RPMI8226 (cell line): Measurements from ENCODE around the gene GRN.
"Not testable (repeated sequence)": the region's sequence is repeated elsewhere in the genome, so short reads cannot be mapped to it uniquely, and the experiment has no call there.

Experiments used
- DNase-seq: peaks from one replicate; pipeline ENCODE4 v3.0.0-alpha.2; 2015

The GRN gene

DNA sequence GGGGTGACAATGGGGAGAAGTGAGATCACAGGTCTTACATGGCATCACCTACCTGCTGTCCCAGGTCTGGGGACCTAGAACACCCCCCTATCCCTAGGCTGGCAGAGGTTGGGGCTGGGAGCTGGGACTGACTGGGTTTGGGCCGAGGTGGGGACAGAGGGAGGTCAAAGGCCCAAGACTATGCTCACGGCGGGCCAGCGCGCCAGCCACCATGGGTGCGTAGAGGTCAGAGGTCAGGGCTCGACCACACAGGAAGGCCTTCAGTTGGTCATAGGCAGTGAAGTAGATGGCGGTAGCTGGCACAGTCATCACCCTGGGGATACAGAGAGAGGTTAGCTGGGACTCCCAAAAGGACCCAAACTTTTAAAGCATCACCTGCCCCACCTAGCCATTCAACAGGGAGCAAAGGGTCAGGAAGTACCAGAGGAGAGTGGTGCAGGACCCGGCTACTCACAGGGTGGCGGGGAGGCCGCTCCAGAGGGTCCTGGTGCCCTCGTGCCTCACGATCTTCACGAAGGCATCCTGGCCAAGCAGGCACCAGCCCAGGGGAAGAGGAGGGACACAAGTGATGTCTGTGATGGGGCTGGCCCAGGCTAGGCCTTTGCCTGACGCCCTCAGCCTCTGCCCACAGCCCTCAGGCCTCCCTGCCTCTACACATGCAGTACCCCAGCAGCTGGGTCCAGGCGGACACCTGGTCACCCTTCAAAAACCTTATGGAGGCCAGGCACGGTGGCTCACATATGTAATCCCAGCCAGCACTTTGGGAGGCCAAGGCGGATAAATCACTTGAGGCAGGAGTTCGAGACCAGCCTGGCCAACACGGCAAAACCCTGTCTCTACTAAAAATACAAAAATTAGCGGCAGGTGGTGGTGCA, 23.6 kb upstream of the GRN start:
- DNase-seq = no peak

DNA sequence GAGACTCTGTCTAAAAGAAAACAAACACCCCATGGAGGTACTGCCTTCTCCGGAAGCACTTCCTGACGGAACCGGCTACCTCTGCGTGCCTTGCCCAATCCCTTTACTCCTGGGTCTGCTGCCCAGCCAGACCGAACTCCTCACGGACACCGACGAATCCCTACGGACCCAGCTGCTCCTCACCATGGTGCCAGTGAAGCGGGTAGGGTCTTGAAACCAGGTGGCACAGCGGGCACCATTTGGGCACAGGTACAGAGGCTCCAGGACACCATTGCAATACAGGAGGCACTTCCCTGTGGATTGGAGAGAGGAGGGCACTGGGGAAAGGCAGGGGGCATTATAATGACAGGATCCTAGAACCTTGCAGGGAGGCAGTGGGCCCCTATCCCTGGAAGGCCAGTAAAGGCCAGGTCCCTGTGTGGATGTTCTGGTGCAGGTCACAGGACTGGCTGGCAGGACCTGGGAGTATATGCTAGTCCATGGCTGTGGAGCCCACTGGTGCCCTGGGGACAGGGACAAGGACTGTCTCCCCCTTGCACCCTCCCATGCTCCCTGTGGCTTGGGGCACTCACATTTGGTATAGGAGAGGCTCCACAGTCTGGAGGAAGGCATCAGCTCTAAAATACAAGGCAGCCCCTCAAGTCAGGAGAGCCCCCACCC, 22.7 kb upstream of the GRN start:
- no peak for DNase-seq

DNA sequence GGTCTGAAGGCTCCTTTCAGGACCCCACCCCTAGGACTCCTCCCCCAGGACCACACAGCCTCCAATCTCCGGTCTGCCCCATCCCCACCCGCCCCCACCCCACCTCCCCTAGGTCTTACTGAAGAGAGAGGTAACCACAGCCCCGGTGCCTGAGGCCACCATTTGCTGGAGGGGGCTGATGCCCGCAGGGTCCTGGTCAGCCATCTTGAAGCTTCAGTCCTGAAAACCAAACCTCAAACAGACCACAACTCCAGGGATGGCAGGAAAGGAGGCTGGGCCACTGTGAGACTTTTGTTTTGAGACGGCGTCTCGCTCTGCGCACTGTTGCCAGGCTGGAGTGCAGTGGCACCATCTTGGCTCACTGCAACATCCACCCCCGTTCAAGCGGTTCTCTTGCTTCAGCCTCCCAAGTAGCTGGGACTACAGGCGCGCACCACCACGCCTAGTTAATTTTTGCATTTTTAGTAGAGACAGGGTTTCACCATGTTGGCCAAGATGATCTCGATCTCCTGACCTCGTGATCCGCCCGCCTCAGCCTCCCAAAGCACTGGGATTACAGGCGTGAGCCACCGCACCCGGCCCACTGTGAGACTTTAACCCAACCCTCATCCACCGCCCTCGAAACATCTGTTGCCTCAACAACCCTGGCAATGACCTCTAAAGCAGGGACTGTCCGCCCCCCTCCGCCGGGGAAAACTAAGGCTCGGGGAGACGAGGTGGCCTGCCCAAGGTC, 21.6 kb upstream of the GRN start:
- no peak for DNase-seq

DNA sequence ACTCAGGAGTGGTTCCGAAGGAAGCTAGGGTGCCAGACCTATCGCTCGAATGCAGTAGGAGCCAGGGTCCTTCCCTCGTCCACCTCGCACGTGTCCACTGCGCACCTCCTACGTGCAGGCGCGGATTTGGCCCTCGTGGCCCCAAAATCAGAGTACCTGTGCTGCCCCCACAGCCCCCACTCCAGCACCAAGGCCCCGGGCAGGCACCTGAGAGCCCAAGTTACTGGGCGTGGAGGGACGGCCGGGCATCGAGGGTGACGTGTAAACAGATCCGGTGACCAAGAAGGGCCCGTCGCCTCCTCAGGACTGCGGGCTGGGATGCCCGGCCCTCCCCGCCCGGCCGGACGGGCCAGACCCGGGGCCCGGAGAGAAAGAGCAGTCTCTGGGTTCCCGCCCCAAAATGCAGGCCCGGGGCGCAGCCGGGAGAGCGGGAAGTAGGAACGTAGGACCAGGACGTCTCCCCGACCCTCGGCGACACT, 21.0 kb upstream of the GRN start:
- DNase-seq = peak; percentile 29

DNA sequence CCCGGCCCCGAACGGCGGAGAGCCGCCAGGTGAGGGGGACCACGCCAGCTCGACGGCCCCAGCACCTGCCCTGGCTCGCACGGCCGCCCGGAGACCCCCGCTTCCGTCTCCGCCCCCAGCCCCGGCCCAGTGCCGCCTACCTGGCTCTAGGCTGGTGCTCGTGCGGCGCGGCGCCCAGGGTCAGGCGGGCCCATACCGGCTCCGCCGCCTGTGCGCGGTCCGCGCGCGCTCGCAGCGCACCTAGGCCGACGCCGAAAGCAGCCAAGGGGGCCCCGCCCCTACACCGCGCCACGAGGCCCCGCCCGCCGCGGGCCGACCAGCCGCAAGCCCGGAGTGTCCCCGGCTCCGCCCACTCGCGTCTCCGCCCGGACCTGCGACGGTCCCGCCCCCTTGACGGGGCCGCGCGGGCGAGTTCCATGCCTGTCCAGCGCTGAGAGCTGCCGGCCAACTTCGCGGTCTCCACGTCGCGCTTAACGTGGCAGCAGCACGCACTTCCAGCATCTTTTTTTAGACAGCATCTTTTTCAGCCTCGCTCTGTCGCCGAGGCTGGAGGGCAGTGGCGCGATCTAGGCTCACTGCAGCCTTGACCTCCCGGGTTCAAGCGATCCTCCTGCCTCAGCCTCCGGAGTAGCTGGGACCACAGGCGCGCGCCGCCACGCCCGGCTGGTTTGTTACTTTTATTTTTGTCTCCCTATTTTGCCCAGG, 20.4 kb upstream of the GRN start, which contains the start of gene SLC25A39:
SLC25A39 (minus strand) TSS at position 253 of the 705 bp plus-strand sequence. CDS start 1,261 bp downstream, outside the sequence.
- peak; percentile 97 for DNase-seq

DNA sequence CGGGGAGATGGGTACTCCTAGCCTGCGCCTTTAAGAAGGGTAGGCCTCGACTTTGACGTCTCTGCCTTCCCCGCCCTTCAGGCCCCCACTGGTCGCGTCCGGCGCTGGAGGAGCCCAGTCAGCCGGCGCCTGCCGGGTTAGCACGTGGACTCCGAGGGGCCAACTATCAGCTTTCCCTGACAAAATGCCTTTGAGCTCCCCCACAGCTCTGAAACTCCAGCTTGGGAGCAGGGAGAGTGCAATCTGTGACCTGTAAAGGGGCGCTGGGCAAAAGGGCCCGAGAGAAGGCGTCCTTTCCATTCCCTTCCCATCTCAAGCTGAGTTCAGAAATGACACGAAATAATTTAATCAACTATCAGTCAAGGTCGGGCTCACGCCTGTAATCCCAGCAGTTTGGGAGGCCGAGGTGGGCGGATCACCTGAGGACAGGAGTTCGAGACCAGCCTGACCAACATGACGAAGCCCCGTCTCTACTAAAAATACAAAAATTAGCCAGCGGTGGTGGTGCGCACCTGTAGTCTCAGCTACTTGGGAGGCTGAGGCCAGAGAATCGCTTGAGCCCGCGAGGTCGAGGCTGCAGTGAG, 18.1 kb upstream of the GRN start:
- peak; percentile 97 for DNase-seq

DNA sequence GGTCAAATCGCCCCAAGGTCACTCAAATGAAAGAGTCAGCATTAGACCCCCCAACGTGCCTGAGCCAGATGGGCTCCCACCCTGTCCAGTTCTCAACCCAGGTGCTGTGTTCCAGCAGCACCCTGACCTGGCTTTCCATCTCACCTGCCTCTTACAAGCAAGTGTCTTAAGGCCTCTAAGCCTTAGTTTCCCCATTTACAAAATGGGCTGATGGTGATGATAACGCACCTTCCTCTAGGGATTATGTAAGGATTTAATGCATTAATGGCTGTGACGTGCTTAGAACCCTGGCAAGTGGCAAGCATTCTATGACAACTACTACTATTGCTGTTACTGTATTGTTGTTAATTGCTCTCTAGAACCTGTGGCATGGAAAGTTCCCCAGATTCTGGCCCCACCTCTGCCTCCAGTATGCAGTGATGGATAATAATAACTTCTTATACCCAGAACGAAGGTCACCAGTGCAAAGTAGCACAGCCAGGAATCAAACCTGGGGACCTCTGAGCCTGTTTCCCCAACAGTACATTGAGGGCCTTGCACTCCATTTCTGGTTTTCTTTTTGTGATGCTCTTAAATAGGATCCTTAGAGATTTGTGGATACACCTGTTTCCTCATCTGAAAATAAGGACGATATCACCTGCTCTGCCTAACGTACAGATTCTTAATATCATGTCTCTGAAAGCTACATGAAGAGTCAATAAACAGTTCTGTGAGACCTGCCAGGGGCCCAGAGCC, 17.2 kb upstream of the GRN start:
- no peak for DNase-seq

DNA sequence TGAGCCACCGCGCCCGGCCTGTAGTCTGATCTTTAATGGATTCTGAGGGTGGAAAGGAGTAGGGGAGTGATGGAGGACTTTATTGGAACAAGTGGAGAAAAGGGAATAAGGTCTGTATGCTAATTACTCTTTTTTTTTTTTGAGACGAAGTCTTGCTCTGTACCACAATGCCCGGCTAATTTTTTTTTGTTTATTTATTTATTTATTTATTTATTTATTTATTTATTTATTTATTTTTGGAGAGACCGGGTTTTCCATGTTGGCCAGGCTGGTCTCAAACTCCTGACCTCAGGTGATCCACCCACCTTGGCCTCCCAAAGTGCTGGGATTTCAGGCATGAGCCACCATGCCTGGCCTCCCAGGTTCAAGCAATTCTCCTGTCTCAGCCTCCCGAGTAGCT, 15.6 kb upstream of the GRN start:
- not testable (repeated sequence) for DNase-seq

DNA sequence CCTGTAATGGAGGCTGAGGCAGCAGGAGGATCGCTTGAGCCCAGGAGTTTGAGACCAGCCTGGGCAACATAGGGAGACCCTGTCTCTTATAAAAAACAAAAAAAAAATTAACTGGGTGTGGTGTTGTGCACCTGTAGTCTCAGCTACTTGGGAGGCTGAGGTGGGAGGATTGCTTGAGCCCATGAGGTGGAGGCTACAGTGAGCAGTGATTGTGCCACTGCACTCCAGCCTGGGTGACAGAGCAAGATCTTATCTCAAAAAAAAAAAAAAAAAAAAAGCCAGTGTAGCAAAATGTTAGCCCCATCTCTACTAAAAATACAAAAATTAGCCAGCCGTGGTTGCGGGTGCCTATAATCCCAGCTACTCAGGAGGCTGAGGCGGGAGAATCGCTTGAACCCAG, 14.8 kb upstream of the GRN start:
- not testable (repeated sequence) for DNase-seq

DNA sequence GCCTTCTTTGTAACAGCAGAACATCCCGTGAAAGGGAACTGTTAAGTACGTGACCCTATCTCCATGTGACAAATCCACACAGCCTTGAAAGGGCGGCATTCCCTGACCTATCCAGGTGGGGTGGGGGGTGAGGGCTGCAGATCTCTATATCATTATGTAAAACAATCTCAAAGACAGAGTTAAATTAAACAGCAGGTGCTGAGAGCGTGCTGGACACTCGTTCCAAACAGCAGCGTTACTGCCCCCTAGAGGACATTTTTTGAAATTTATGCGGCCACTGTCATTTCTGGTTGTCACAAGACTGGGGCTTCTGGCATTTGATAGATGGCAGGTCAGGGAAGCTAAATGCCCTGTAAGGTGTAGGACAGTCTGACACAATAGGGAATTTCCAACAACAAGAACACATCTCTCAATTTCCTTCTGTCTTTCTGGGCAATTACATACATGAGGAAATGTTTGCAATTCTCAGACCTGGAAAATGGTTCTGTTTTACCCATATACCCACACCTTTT, 13.8 kb upstream of the GRN start:
- DNase-seq = peak; percentile 89

DNA sequence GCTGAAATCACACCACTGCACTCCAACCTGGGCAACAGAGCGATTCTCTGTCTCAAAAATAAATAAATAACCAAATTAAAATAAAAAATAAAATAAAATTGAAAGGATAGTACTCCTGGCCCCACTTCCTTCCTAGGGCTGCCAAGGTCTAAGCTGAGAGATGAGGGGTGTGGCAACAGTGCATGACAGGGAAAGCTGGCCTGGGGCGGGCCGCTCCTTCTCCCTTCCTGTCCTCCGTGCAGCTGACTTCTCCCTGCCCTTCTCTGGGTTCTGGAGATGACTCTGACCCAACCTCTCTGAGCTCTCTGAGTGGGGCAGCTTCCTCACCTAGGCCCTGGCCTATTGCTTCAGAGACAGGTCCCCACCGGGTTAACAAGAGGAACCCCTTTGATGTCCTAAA, 11.7 kb upstream of the GRN start:
- DNase-seq = no peak

DNA sequence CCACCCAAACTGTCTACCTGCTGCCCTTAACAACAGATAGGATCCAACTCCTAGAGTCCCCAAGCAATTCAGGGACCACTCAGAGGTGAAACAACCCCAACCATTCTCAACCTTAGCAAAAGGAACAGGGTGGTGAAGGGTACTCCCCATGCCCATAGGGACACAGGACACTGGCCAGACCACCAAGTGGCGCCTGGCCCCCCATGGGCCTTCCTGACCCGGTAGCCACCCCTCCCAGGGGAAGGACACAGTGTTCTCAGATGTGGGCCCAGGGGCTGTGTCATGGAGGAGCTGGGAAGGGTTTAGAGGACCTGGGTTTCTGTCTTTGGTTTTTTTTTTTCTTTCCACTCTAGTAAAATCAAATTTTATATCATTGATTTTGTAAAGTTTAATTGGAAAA, 10.8 kb upstream of the GRN start:
- no peak for DNase-seq

DNA sequence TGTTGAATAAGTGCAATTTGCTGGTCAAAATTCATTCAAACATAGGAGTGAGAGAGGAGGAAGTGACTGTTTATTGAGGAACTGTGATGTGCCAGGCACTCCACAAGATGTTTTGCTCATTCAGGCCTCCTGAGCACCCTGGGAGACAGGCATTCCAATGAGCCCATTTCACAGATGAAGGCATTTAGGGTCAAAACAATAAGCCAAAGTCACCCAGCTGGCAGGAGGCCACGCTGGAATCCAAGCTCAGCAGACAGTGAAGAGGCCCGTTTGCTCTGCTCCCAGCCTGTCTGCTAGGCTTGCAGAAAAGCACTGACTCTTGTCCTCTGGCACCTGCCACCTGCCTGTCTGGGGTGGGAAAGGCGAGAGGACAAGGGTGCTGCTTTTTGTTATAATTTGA, 10.4 kb upstream of the GRN start:
- peak; percentile 96 for DNase-seq

DNA sequence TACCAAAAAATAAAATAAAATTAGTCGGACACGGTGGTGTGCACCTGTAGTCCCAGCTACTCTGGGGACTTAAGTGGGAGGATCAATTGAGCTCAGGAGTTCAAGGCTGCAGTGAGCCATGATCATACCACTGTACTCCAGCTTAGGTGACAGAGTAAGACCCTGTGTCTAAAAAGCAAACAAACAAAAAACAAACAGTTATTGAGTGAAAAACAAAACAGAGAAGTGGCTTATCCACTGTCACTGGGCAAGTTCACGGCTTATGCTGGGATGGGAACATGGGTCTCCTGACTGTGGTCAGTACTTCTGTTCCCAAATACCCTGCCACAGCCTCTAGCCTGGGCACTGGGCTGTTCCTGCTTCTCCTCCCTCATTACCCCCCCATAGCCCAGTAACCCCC, 9.5 kb upstream of the GRN start:
- DNase-seq = no peak

DNA sequence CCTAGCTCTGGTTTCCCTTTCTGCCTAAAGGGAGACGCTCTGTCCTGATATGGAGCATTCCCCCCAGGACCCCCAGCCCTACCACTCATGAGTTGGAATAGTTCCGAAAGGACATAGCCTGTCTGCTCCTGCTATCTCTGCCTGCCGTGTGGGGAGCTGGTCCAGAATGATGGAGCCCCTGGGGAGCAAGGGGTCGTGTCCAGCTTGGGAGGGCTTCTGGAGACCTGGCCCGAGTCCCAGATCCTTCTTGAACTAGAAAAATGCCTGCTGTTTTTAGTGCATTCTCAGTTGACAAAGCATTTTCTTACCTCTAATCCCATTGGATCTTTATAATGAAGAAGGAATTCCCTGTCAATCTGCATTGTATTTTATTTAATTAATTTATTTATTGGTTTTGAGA, 9.1 kb upstream of the GRN start:
- DNase-seq = no peak

DNA sequence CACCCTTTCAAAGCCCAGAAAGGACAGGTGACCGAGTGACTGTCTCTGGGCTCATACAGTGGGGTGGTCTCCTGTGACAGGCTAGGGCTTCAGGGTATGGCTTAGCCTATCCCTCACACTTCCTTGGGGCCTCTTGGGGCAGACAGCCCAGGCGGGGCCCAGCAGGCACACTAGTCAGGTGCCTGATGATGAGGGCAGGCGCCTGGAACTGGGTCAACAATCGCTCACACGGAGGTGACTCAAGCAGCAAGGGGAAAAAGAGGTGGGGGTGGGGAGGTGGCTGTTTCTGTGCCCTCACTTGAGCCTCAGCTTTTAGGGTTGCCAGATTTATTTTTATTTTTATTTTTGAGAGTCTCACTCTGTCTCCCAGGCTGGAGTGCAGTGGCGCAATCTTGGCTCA, 6.4 kb upstream of the GRN start:
- peak; percentile 51 for DNase-seq

DNA sequence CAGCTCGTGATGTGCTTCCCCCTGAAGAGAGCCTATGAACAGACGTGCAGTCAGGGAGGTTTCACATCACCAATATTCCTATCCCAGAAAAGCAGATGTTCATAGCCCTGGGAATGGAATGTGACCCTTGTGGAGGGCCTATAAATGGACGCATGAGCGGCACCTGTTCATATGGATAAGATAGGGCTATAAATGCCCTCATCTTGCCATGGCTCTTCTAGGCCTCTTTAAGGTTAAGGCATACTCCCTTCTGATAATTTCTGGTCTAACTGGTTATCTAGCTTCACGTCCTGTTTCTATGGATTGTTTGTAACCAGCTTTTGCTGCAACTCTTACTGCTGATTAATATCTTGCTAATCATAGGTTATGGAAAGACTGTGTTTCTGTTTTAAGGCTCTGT, 4.5 kb upstream of the GRN start:
- DNase-seq = not testable (repeated sequence)

DNA sequence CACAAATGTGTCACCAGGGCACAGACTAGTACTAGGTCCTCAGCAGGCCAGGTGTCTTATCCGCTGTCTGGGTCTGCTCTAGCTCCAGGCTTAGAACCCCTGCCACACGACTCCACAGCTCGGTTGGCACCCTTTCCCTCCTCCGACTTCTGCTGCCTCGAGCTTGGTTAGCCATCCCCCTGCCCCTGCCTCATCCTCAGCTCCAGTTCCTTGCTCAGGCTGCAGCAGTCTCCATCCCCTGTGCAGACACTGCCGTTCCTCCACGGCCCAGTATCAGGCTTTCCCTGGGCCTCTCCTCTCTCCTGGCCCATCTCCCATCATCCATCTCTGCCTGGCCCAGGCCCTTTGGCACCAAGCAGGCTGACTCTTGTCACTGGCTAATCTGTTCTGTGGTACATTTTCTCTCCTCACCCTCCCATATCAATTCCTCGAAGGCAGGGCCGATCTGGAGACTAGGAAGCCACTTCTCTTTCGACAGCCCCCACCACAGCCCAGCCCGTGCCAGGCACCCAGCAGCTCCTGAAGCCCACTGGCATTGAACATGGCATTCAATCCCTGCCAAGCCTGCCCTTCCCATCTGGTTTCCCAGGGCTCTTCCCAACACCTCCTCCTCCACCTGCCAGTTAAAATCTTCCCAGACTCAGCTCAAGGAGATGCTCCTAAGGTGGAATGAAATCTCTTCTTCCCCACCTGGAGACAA, 1.4 kb upstream of the GRN start:
- no peak for DNase-seq

DNA sequence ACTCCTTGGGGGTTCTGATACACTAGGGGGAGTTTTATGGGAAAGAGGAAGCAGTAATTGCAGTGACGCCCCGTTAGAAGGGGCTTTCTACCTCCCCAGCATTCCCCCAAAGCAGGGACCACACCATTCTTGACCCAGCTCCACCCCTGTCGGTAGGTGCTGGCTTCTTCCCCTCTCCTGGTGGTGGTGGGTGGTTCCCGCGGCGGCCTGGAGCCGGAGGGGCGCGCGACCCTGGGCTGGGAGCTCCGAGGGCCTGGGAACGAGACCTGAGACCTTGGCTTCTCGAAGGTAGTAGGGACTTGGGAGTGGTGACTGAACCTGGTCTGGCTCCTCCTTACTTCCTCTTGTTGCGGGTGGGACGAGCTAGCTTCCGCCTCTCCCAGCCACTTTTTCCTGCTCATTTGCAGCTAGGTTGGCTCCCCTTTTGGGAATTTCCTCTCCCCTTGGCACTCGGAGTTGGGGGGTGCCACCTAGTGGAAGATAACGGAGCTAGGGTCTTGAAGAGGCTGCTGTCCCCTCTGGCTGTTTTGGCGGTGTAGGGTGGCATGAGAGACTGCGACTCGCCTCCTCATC, 438 bp downstream of the GRN start:
- DNase-seq = peak; percentile 50

DNA sequence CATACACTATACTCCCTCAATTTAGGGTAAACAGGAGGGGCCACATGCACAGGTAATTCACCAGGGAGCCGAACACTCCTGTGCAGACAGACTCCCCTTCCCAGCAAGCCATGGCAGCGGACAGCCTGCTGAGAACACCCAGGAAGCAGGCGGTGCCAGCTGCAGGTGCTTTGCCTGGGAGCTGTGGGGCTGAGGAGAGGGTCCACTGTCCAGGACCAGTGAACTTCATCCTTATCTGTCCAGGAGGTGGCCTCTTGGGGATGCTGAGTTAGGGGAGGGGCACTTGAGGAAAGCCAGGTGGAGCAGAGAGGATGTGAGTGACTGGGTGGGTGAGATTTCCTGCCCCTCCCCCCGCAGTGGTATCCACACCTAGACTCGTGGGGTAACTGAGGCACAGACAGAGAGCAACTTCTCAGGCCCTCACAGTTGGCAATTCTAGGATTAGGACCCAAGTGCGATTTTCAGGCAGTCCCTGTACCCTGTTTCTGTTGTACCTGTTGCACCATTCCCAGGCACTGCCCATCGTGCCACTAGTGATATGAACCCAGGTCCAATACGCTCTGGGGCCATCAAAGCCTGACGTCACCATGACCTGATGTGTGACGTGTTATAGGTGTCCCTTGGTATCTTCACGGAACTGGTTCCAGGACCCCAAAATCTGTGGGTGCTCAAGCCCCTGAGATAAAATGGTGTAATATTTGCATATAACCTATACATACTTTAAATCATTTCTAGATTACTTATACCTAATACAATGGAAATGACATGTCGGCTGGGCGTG, 1.2 kb downstream of the GRN start:
- DNase-seq = no peak
